Upper lobe of left lung (tissue), 6 donors: ENCODE results near the gene PHYKPL. TPM values are rescaled to one million over a fixed set of nuclear protein-coding genes. Genes with fewer than 3 reads are reported as not detected.
A peak's percentile ranks its signal among the peaks of the same experiment; 100 is the strongest.

Experiments used
- ATAC-seq, 2 donors: fragments of 200-7000 bp; cut with Tn5 transposase; one replicate each; pipeline ENCODE4 v1.9.1; 2022; ENCODE audit warnings: mild to moderate bottlenecking in 2 of 2, moderate library complexity in 2 of 2; ENCODE audit not compliant: low FRiP score in 2 of 2
- DNase-seq, 2 donors: peaks; one replicate each; pipeline ENCODE4 v3.0.0-alpha.2; 2019 to 2020
- H3K27ac ChIP-seq, 4 donors: fragments of 200-600 bp; sonication (generic); one replicate each; pipeline ENCODE4 v1.5.1; 2016 to 2019
- H3K27me3 ChIP-seq, 4 donors: fragments of 200-600 bp; sonication (generic); one replicate each; pipeline ENCODE4 v1.5.1; 2017 to 2019
- H3K36me3 ChIP-seq, 4 donors: fragments of 200-600 bp; sonication (generic); one replicate each; pipeline ENCODE4 v1.5.1; 2016 to 2019
- H3K4me1 ChIP-seq, 4 donors: fragments of 200-600 bp; sonication (generic); one replicate each; pipeline ENCODE4 v1.5.1; 2018 to 2019
- H3K4me3 ChIP-seq, 4 donors: fragments of 200-600 bp; sonication (generic); one replicate each; pipeline ENCODE4 v1.5.1; 2017 to 2019; ENCODE audit warnings: mild to moderate bottlenecking in 2 of 4, moderate library complexity in 1 of 4
- H3K9me3 ChIP-seq, 4 donors: fragments of 200-600 bp; sonication (generic); one replicate each; pipeline ENCODE4 v1.5.1; 2018 to 2019
- CTCF ChIP-seq, 6 experiments: fragments of 450-650 bp in 4 of 6; fragments of 200-600 bp in 2 of 6; sonication (generic) in 2 of 6; IDR thresholded peaks; one replicate each; pipeline ENCODE4 v1.5.1; 2016 to 2019; ENCODE audit warnings: antibody characterized with exemption in 6 of 6
- EP300 ChIP-seq, 4 donors: sonication (generic); formaldehyde crosslinking; IDR thresholded peaks; one replicate each; pipeline ENCODE4 v1.5.1; 2017; ENCODE audit warnings: antibody characterized with exemption in 4 of 4, control low read depth in 2 of 4
- POLR2A ChIP-seq, 4 donors: fragments of 450-650 bp; IDR thresholded peaks; one replicate each; pipeline ENCODE4 v1.5.1; 2016 to 2017; ENCODE audit warnings: antibody characterized with exemption in 4 of 4, mild to moderate bottlenecking in 2 of 4
- POLR2AphosphoS5 ChIP-seq, 2 donors: sonication (generic); formaldehyde crosslinking; IDR thresholded peaks; one replicate each; pipeline ENCODE4 v1.5.1; 2017; ENCODE audit warnings: antibody characterized with exemption in 2 of 2
- WGBS, 2 donors: methylation state at CpG; one replicate each; pipeline ENCODE4 v1.1.5; 2017 to 2018; 5-methylcytosine and 5-hydroxymethylcytosine counted together
- total RNA-seq, 6 donors: library from RNA; depleted of rRNA in 4 of 6; stranded (reverse); fragments of >200 nt in 4 of 6; gene quantifications; one replicate each; pipeline versions ENCODE4 v1.1.0 to v1.2.1, GENCODE V29; 2016 to 2021
- donor health status: DM: no; HTN: no; CAD: no; lungs with moderate emphysema.
- donor health status: DM: no; HTN: yes; CAD: no; lungs with severe emphysema.

Gene PHYKPL
- total RNA-seq, 6 donors from 2014 or later, result 61.0 to 237 (median 91.9) TPM

GRCh38 chr5:178252258-178252657 is 19.7 kb upstream of the PHYKPL start:
- Histone ChIP-seq H3K4me1 (peaks cover 0 to 4% (median 0%) of the 10 kb centered on the region in 4 donors), H3K27me3 (no peaks in the 10 kb centered on the region), H3K4me3 (no peak overlapping the region), H3K36me3 (no peaks in the 10 kb centered on the region), H3K27ac (no peak overlapping the region), H3K9me3 (no peaks in the 10 kb centered on the region)
- no peak for TF ChIP-seq POLR2A (IDR thresholded peaks at IDR 0.05)
- no peak for TF ChIP-seq POLR2AphosphoS5 (IDR thresholded peaks at IDR 0.05)
- TF ChIP-seq CTCF (IDR thresholded peaks at IDR 0.05), result no peak
- TF ChIP-seq EP300 (IDR thresholded peaks at IDR 0.05), result no peak
- no peak for DNase-seq
- 78 to 81% methylated on average over 2 to 8 of the region's 8 CpGs for WGBS, 2 donors
- ATAC-seq, result no peak

- no peak for TF ChIP-seq CTCF (IDR thresholded peaks at IDR 0.05)
- 78 to 80% methylated on average over 6 of the region's 6 CpGs for WGBS, 2 donors
- no peak for DNase-seq
- Histone ChIP-seq H3K4me3 (no peak overlapping the region), H3K27me3 (no peaks in the 10 kb centered on the region), H3K4me1 (peaks cover 0 to 4% (median 0%) of the 10 kb centered on the region in 4 donors), H3K36me3 (no peaks in the 10 kb centered on the region), H3K27ac (no peak overlapping the region), H3K9me3 (no peaks in the 10 kb centered on the region)
- no peak for ATAC-seq
These were observed 17.7 kb upstream of the PHYKPL start for GRCh38 chr5:178250263-178250662.

- DNase-seq (peak in 1 of 2 donors; percentile 57), ATAC-seq (peak in 1 of 2 donors; percentile 31)
- TF ChIP-seq POLR2AphosphoS5 (IDR thresholded peaks at IDR 0.05), result no peak
- TF ChIP-seq EP300 (IDR thresholded peaks at IDR 0.05), result no peak
- TF ChIP-seq CTCF (IDR thresholded peaks at IDR 0.05), result no peak
- TF ChIP-seq POLR2A (IDR thresholded peaks at IDR 0.05), result no peak
- H3K36me3 ChIP-seq, result no peaks in the 10 kb centered on the region
- H3K27ac ChIP-seq, result no peak overlapping the region
- peaks cover 0 to 4% (median 0%) of the 10 kb centered on the region in 4 donors for H3K4me1 ChIP-seq
- no peak overlapping the region for H3K4me3 ChIP-seq
- H3K27me3 ChIP-seq, result no peaks in the 10 kb centered on the region
- no peaks in the 10 kb centered on the region for H3K9me3 ChIP-seq
- 66 to 78% methylated on average over 7 to 11 of the region's 13 CpGs for WGBS, 2 donors
These were observed 16.8 kb upstream of the PHYKPL start for GRCh38 chr5:178249191-178249989.

GRCh38 chr5:178248750-178249149 is 16.1 kb upstream of the PHYKPL start:
- ATAC-seq (peak in 1 of 2 donors; percentile 39), DNase-seq (no peak)
- 86 to 91% methylated on average over 14 to 18 of the region's 18 CpGs for WGBS, 2 donors
- no peak overlapping the region for H3K27ac ChIP-seq
- TF ChIP-seq CTCF (IDR thresholded peaks at IDR 0.05) (no peak), POLR2AphosphoS5 (IDR thresholded peaks at IDR 0.05) (no peak), POLR2A (IDR thresholded peaks at IDR 0.05) (no peak), EP300 (IDR thresholded peaks at IDR 0.05) (no peak)
- H3K4me1 ChIP-seq, result peaks cover 0 to 4% (median 0%) of the 10 kb centered on the region in 4 donors
- no peaks in the 10 kb centered on the region for H3K27me3 ChIP-seq
- no peak overlapping the region for H3K4me3 ChIP-seq
- no peaks in the 10 kb centered on the region for H3K9me3 ChIP-seq
- H3K36me3 ChIP-seq, result no peaks in the 10 kb centered on the region
